NB4 (cell line): ENCODE data around the gene EXOC4.

ENCODE experiments used
- CTCF ChIP-seq: IDR thresholded peaks from one replicate; pipeline ENCODE4 v1.5.1; 2012; ENCODE audit warnings: low read depth, low read length
- MYC ChIP-seq: IDR thresholded peaks from 2 replicates; pipeline ENCODE4 v1.6.1; 2011; ENCODE audit warnings: low read depth, low read length
- POLR2A ChIP-seq: IDR thresholded peaks from 2 replicates; pipeline ENCODE4 v1.6.1; 2011; ENCODE audit warnings: mild to moderate bottlenecking; ENCODE audit not compliant: insufficient read length; ENCODE audit errors: extremely low read depth
- TF ChIP-seq, protein P1 (sequence below): IDR thresholded peaks from 2 replicates; pipeline ENCODE4 v1.6.1; 2011; ENCODE audit warnings: low read depth, low read length

GRCh38 chr7:133963629-133964028, 710.8 kb downstream of the EXOC4 start:
- TF ChIP-seq POLR2A (no peak), CTCF (no peak), MYC (no peak)
- TF ChIP-seq, protein P1, sequence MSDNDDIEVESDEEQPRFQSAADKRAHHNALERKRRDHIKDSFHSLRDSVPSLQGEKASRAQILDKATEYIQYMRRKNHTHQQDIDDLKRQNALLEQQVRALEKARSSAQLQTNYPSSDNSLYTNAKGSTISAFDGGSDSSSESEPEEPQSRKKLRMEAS = no peak
